IPS DF 4.7 (cell line): ENCODE measurements around the gene MPZ.
A peak's percentile ranks its signal among the peaks of the same experiment; 100 is the strongest.
"Not testable (repeated sequence)": the region's sequence is repeated elsewhere in the genome, so short reads cannot be mapped to it uniquely, and the experiment has no call there.

Experiments
- DNase-seq: peaks from one replicate; pipeline ENCODE4 v3.0.0-alpha.2; 2013; ENCODE audit warnings: low spot score; ENCODE audit errors: extremely low read depth

The MPZ gene

GRCh38 chr1:161300478-161300877 lies 9.3 kb downstream of the MPZ start:
- no peak for DNase-seq

DNA sequence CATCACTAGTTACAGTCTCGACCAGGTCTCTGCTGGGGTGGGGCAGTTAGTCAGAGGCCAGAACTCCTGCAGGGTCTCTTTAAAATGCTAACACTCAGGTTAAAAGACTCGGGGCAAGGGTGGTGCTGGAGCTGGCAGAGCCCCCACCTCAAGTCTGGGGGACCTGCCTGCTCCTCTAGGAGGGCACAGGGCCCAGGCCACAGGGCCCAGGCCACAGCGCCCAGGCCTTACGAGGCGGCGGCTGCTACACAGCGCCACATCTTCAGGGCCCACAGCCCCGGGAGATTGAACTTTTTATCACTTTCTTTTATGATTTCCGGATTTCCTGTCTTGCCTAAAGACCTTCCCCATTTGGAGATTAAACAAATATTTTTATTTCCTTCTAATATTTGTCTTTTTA lies 10.4 kb downstream of the MPZ start:
- DNase-seq: no peak

GRCh38 chr1:161298116-161298515 lies 11.7 kb downstream of the MPZ start:
- DNase-seq: no peak

- no peak for DNase-seq
These were observed 12.4 kb downstream of the MPZ start for GRCh38 chr1:161297415-161297814.

- DNase-seq: no peak
These were observed 19.0 kb downstream of the MPZ start for GRCh38 chr1:161290779-161291178.

DNA sequence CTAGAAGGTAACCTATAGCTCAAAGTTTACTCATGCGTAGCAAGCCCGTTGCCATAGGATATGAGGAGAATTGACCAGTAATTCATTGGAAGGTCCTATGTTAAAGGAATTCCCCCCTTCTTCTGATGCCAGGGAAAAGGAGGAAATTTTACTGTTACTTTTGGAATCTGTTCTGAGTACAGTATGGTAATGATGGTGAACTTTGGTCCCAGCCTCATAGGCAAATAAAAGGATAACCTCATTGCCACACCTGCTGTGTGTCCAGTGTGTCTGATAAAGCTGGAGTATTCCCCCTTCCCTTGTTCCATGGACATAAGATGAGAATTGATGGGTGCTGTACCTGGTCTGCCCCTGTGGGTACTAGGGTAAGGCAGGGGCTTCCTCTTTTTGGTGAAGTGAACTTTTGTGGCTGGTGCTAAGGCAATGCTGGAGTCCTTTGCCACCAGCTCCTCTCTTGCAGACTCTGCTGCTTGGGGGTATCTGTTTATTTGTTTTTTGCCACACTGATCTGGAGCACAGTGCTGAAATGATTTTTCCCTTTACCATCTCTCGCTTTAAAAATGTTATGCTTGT lies 22.2 kb downstream of the MPZ start:
- no peak for DNase-seq

DNA sequence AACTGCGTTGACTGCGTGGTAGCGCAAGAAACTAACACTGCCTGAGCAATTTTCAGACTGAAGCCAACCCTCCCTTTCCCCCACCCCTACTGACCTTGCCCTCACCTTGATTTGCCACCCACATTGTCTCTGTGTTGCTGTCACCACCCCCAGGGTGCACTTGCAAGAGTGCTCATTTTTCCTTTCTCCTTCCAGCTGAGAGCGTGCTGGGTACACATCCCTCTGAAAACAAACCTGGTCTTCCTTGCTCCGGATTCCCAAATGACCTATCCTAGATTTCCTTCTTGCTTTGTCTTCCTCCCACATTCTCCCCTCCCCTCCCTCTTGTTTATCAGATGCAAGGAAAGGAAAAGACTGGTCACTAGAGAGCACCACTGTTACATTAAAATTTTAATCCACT lies 24.2 kb downstream of the MPZ start:
- DNase-seq: no peak

- DNase-seq: no peak
These were observed 24.7 kb downstream of the MPZ start for GRCh38 chr1:161285113-161285512.

DNA sequence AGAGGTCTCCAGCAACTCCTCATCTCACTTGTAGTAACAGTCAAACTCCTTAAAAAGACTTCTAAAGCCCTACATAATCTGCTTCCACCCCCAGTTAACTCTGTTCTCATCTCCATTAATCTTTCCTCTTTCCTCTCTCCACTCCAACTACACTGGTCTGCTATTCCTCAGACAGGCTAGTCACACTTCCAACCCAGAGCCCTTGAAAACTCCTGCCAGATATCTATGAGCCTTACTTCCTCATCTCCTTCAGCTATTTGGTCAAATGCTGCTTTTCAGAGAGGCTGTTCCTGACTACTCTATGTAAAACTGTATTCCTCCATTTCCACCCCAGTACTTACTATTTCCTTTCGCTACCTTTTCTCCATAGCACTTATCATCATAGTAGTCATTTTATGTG lies 26.8 kb downstream of the MPZ start:
- DNase-seq: no peak

GRCh38 chr1:161274874-161275273 lies 34.9 kb downstream of the MPZ start:
- DNase-seq: no peak

- no peak for DNase-seq
These were observed 36.4 kb downstream of the MPZ start for GRCh38 chr1:161273402-161273801.

- no peak for DNase-seq
These were observed 42.4 kb downstream of the MPZ start for GRCh38 chr1:161267321-161267720.

DNA sequence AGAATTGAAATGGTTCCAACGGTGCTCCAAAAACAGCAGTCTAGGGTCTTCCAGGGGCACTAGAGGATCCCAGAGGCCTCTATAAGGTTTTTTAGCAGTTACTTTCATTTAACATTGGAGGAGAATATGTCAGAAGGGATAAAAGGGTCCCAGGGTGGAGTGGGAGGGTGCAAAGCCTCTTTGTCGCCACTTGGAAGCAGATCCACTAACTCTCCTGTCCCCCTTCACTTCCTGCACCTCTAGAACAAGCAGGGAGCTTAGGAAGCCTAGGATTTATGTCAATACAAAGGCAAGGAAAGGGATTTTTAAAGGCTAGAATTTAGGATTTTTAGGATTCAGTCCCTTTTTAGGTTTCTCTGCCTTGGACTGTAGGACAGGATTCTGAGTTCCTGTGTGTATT lies 42.9 kb downstream of the MPZ start:
- no peak for DNase-seq

DNA sequence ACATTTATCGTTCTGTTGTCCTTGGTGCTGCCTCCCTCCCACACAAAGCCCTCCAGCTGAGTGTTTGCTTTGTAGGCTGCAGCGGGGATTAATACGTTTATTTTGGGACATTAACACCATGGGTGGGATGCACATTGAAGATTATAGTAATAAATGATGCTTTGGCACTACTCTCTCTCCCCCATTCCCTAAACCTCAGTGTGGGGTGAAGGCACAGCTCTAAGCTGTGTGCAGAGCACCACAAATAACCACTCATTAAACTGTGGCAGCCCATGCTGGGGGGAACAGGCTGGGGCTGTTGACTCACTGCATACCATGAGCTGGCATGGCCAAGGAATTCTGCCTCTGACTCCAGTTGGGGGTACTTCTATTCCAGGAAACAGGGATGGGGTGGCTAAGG lies 43.6 kb downstream of the MPZ start:
- DNase-seq: no peak

DNA sequence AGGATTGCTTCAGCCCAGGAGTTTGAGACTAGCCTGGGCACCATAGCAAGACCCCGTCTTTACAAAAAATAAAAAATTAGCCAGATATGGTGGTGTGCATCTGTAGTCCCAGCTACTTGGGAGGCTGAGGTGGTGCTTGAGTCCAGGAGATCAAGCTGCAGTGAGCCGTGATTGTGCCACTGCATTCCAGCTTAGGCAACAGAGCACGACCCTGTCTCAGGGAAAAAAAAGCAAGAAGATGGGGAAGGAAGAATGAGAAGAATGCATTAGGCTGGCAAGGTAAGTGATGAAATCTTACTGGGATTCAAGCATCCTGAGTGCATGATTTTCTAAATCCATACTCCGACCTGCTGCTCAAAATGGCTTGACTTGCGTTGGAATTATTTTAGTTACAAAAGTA lies 44.5 kb downstream of the MPZ start:
- no peak for DNase-seq

GRCh38 chr1:161261261-161262235 lies 48.2 kb downstream of the MPZ start:
- DNase-seq: no peak

DNA sequence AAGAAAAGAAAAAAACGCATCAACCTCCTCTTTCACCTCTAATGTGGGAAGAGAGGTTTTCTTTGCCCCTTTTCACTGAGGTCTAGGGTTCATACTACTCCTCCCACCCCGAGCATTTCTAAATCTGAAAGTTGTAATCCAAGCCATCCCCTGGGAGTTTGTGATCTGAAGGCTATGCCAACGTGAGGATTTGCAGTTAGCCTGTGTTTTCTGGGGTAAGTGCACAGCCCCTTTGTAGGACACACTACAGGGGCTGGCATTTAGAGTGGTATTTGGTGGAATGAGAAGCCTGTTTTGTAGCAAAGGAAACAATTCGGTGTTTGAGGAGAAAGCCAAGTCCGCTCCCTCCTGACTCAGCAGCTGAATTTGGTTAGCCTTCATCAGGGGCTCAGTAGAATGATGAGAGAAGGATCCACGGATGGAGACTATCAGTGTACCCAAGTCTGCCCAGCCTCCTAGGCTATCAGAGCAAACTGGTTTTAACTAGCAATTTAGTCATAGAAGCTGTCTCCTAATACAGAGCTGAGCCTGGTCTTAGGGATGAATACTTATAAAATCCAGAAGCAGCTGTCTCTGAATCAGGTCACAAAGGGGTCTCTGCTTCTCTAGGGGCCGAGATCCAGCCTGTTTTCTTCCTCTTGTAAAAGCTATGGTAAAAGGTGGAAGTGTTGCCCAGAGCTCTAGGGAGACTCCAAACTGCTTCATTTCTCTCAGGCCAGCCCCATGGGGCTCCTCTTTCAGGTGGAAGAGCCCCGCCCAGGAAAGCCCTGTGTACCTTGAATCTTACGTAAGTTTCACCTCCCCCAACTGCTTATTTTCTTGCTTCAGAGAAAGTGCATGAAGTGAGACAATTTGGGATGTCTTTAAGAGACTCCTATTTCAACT lies 49.1 kb downstream of the MPZ start:
- no peak for DNase-seq

GRCh38 chr1:161259765-161260164 lies 50.0 kb downstream of the MPZ start:
- no peak for DNase-seq

- no peak for DNase-seq
These were observed 50.4 kb downstream of the MPZ start for GRCh38 chr1:161259345-161259702.

- DNase-seq: peak; percentile 68
These were observed 51.1 kb downstream of the MPZ start, which contains the start of gene PCP4L1 for GRCh38 chr1:161258439-161259344. TSS of gene PCP4L1 (plus strand) at chr1:161258745. CDS start at chr1:161258975, 230 bp downstream.

DNA sequence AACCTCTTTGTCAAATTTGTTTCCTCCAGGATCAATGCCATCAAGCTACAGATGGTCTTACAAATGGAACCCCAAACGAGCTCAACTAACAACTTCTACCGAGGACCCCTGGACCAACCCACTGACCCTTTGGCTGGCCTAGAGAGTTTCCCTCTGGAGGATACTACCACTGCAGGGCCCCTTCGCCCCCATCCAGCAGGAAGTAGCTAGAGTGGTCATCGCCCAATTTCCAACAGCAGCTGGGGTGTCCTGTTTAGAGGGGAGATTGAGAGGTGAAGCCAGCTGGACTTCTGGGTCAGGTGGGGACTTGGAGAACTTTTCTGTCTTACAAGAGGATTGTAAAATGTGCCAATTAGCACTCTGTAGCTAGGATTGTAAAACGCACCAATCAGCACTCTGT lies 52.7 kb downstream of the MPZ start:
- not testable (repeated sequence) for DNase-seq
